ENCODE results near the gene OGFRL1. TPM values are rescaled to one million over a fixed set of nuclear protein-coding genes. Genes with fewer than 3 reads are reported as not detected.
"Not testable (repeated sequence)": the region's sequence is repeated elsewhere in the genome, so short reads cannot be mapped to it uniquely, and the experiment has no call there.

OGFRL1 gene
- total RNA-seq, 1 donor from 2014 or later, result 12.6 TPM

DNA sequence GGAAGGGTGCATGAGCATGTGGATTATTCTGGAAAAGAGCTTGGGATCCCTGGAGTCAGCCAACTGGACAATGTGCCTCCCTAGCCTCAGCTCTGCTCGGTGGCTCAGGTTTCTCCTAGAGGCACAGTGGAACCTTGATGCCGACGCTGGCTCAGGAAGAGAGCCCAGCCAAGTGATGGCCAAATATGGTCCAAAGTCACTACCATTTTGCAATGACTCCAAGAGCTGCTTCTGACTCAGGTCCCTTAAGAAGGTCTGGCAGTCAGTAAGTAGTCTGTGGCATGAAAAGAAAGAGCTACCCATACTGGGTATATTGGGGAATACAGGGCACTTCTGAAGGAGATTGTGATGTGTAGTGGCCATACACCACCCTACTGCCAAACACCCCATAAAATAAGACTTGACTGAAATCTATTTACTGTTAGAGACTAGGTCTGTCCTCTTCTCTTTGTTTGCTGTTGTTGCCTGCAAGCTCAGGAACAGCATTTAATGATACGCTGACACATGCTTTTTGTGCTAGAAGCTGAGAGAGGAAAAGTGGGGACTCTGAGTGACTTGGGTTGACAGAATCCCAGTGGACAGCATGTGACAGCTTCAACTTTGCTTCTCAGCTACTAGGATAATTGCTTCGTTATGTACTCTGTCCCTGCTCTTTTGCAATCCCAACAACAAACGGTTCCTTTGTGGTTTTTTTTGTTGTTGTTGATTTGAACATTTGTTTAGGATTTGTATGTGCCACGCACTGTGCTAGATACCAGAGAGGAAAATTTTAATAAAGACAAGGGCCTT, 30.3 kb upstream of the OGFRL1 start:
- no peaks in the 10 kb centered on the region for H3K9me3 Mint-ChIP-seq (ENCODE audit: unreplicated experiment)
- no peak for DNase-seq (ENCODE audit: extremely low spot score, unreplicated experiment)

DNA sequence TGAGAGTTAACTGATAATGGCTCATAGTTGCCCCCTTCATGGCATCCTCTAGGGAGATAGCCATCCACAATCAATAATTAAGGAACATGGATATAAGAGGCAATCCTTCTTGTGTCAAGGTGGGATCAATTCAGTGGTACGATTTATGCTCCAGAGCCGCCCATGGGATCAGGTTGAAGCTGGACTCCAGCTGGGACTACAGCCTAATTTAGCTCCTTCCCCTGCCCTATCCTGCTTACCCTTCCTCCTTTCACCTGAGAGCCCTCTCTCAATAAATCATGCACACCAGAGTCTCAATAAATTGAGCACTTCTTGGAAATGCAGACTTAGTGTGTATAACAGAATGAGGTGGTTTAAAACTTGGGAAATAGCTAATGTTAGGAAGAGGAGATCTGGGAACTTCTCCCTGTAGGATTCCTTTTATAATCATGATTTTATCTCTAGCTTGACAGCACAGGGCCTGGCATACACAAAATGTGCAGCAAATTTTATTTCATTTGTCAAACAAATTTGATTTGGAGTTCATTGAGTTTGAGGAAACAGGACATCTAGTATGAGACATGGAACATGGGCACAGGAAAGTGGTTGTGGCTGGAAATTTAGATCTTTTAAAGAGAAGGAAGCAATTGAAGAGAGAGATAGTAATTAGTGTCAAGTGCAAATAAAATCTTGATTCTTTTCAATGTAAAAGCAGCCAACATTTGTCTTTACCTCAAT, 28.6 kb upstream of the OGFRL1 start:
- no peak for TF ChIP-seq CTCF (IDR thresholded peaks at IDR 0.05)
- H3K9me3 Mint-ChIP-seq (ENCODE audit: unreplicated experiment), result no peaks in the 10 kb centered on the region
- H3K27ac Mint-ChIP-seq (ENCODE audit: unreplicated experiment), result no peak overlapping the region
- no peaks in the 10 kb centered on the region for H3K27me3 Mint-ChIP-seq (ENCODE audit: unreplicated experiment)
- no peaks in the 10 kb centered on the region for H3K36me3 Mint-ChIP-seq (ENCODE audit: unreplicated experiment)
- DNase-seq (ENCODE audit: extremely low spot score, unreplicated experiment), result no peak
- no peaks in the 10 kb centered on the region for H3K4me1 Mint-ChIP-seq (ENCODE audit: unreplicated experiment)
- no peak overlapping the region for H3K4me3 Mint-ChIP-seq (ENCODE audit: unreplicated experiment)

More for the DNA sequence above, 30.3 kb upstream of the OGFRL1 start:
- no peak overlapping the region for H3K27ac Mint-ChIP-seq (ENCODE audit: unreplicated experiment)
- no peaks in the 10 kb centered on the region for H3K4me1 Mint-ChIP-seq (ENCODE audit: unreplicated experiment)
- no peak overlapping the region for H3K4me3 Mint-ChIP-seq (ENCODE audit: unreplicated experiment)
- H3K36me3 Mint-ChIP-seq (ENCODE audit: unreplicated experiment), result no peaks in the 10 kb centered on the region
- TF ChIP-seq CTCF (IDR thresholded peaks at IDR 0.05), result no peak
- H3K27me3 Mint-ChIP-seq (ENCODE audit: unreplicated experiment), result no peaks in the 10 kb centered on the region

- Mint-ChIP-seq H3K27me3 (ENCODE audit: unreplicated experiment) (no peaks in the 10 kb centered on the region), H3K36me3 (ENCODE audit: unreplicated experiment) (no peaks in the 10 kb centered on the region), H3K9me3 (ENCODE audit: unreplicated experiment) (no peaks in the 10 kb centered on the region), H3K27ac (ENCODE audit: unreplicated experiment) (no peak overlapping the region), H3K4me3 (ENCODE audit: unreplicated experiment) (no peak overlapping the region), H3K4me1 (ENCODE audit: unreplicated experiment) (no peaks in the 10 kb centered on the region)
- TF ChIP-seq CTCF (IDR thresholded peaks at IDR 0.05), result no peak
- DNase-seq (ENCODE audit: extremely low spot score, unreplicated experiment), result no peak
Observed at GRCh38 chr6:71262914-71263313, 25.7 kb upstream of the OGFRL1 start.

DNA sequence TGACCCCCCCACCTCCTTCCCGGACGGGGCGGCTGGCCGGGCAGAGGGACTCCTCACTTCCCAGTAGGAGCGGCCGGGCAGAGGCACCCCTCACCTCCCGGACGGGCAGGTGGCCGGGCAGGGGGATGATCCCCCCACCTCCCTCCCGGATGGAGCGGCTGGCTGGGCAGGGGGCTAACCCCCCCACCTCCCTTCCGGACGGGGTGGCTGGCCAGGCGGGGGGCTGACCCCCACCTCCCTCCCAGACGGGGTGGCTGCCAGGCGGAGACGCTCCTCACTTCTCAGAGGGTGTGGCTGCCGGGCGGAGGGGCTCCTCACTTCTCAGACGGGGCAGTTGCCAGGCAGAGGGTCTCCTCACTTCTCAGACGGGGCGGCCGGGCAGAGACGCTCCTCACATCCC, 22.2 kb upstream of the OGFRL1 start:
- not testable (repeated sequence) for H3K27me3 Mint-ChIP-seq (ENCODE audit: unreplicated experiment); H3K9me3 Mint-ChIP-seq (ENCODE audit: unreplicated experiment); H3K4me1 Mint-ChIP-seq (ENCODE audit: unreplicated experiment); H3K27ac Mint-ChIP-seq (ENCODE audit: unreplicated experiment); H3K4me3 Mint-ChIP-seq (ENCODE audit: unreplicated experiment); H3K36me3 Mint-ChIP-seq (ENCODE audit: unreplicated experiment); DNase-seq (ENCODE audit: extremely low spot score, unreplicated experiment)

- Mint-ChIP-seq H3K4me3 (ENCODE audit: unreplicated experiment) (no peak overlapping the region), H3K4me1 (ENCODE audit: unreplicated experiment) (peaks cover 9% of the 10 kb centered on the region), H3K27me3 (ENCODE audit: unreplicated experiment) (no peaks in the 10 kb centered on the region), H3K36me3 (ENCODE audit: unreplicated experiment) (no peaks in the 10 kb centered on the region), H3K9me3 (ENCODE audit: unreplicated experiment) (peaks cover 8% of the 10 kb centered on the region), H3K27ac (ENCODE audit: unreplicated experiment) (no peak overlapping the region)
- no peak for DNase-seq (ENCODE audit: extremely low spot score, unreplicated experiment)
- no peak for TF ChIP-seq CTCF (IDR thresholded peaks at IDR 0.05)
Observed at GRCh38 chr6:71268735-71269437, 19.7 kb upstream of the OGFRL1 start.
